Activated CD4-positive, alpha-beta T cell treated with anti-CD3 and anti-CD28 coated beads, Interleukin-2, Interleukin-6, amounts not matched to agents 100 ng/mL and 50 ng/mL, durations not matched to agents 16 hours and 8 hours (primary cell): Measurements from ENCODE around the gene APOBEC3A.

ENCODE experiments used
- DNase-seq: peaks from one replicate; pipeline ENCODE4 v3.0.0-alpha.2; 2020

APOBEC3A gene

GRCh38 chr22:38957046-38957770 lies at the start of gene APOBEC3A:
Gene APOBEC3A (plus strand): TSS chr22:38957609. CDS start chr22:38957692, 83 bp downstream.
- DNase-seq = no peak

GRCh38 chr22:38907767-38908166 lies 49.6 kb upstream of the APOBEC3A start:
- DNase-seq = no peak

- no peak for DNase-seq
Measured at GRCh38 chr22:38911434-38911833, 46.0 kb upstream of the APOBEC3A start.

- DNase-seq = no peak
Measured at GRCh38 chr22:38919631-38920190, 37.7 kb upstream of the APOBEC3A start.

GRCh38 chr22:38921120-38921519 lies 36.3 kb upstream of the APOBEC3A start:
- no peak for DNase-seq

- no peak for DNase-seq
Measured at GRCh38 chr22:38921806-38922205, 35.6 kb upstream of the APOBEC3A start.

- DNase-seq = no peak
Measured at GRCh38 chr22:38923463-38924346, 33.7 kb upstream of the APOBEC3A start.

GRCh38 chr22:38924347-38924952 lies 33.0 kb upstream of the APOBEC3A start:
- no peak for DNase-seq

GRCh38 chr22:38925571-38926041 lies 31.8 kb upstream of the APOBEC3A start:
- no peak for DNase-seq

- peak; percentile 63 for DNase-seq
Measured at GRCh38 chr22:38927033-38927781, 30.2 kb upstream of the APOBEC3A start.

GRCh38 chr22:38930512-38930911 lies 26.9 kb upstream of the APOBEC3A start:
- no peak for DNase-seq

- DNase-seq = no peak
Measured at GRCh38 chr22:38935023-38935422, 22.4 kb upstream of the APOBEC3A start.

GRCh38 chr22:38935616-38936015 lies 21.8 kb upstream of the APOBEC3A start:
- DNase-seq = no peak

GRCh38 chr22:38936562-38936961 lies 20.8 kb upstream of the APOBEC3A start:
- DNase-seq = no peak

GRCh38 chr22:38937036-38937435 lies 20.4 kb upstream of the APOBEC3A start:
- DNase-seq = no peak

- DNase-seq = no peak
Measured at GRCh38 chr22:38937541-38937940, 19.9 kb upstream of the APOBEC3A start.

GRCh38 chr22:38938221-38938620 lies 19.2 kb upstream of the APOBEC3A start:
- DNase-seq = no peak

- DNase-seq = no peak
Measured at GRCh38 chr22:38938925-38939324, 18.5 kb upstream of the APOBEC3A start.

GRCh38 chr22:38940811-38941384 lies 16.5 kb upstream of the APOBEC3A start:
- peak; percentile 50 for DNase-seq

GRCh38 chr22:38941488-38941987 lies 15.9 kb upstream of the APOBEC3A start:
- DNase-seq = peak; percentile 84

- DNase-seq = no peak
Measured at GRCh38 chr22:38942702-38943101, 14.7 kb upstream of the APOBEC3A start.

GRCh38 chr22:38943201-38943600 lies 14.2 kb upstream of the APOBEC3A start:
- no peak for DNase-seq
